Mucosa of descending colon (tissue), 3 donors: ENCODE data around the gene DYDC1. TPM values are rescaled to one million over a fixed set of nuclear protein-coding genes. Genes with fewer than 3 reads are reported as not detected.

Experiments
- ATAC-seq: fragments of 200-7000 bp; cut with Tn5 transposase; one replicate; pipeline ENCODE4 v1.9.1; 2020; ENCODE audit warnings: mild to moderate bottlenecking, moderate library complexity
- DNase-seq, 3 donors: peaks; one replicate each; pipeline ENCODE4 v3.0.0-alpha.2; 2020
- H3K36me3 ChIP-seq: fragments of 200-600 bp; one replicate; pipeline ENCODE4 v1.8.0; 2021; ENCODE audit warnings: low read depth, mild to moderate bottlenecking
- H3K4me1 ChIP-seq: fragments of 200-600 bp; one replicate; pipeline ENCODE4 v1.8.0; 2021; ENCODE audit warnings: low read depth, mild to moderate bottlenecking
- H3K4me3 ChIP-seq: fragments of 200-600 bp; one replicate; pipeline ENCODE4 v1.8.0; 2021; ENCODE audit warnings: mild to moderate bottlenecking
- H3K9me3 ChIP-seq: fragments of 200-600 bp; one replicate; pipeline ENCODE4 v1.8.0; 2021; ENCODE audit warnings: mild to moderate bottlenecking
- CTCF ChIP-seq: fragments of 200-600 bp; IDR thresholded peaks from one replicate; pipeline ENCODE4 v1.8.0; 2022; ENCODE audit warnings: antibody characterized with exemption, mild to moderate bottlenecking
- intact Hi-C, 2 donors: fragments of 100-400 bp; cut with DNase I in 1 of 2; cut with micrococcal nuclease in 1 of 2; formaldehyde crosslinking; loops; one replicate each; pipeline versions ENCODE4 v1.11.0 to v1.11.1; 2022; cut with DNase I, micrococcal nuclease
- total RNA-seq, 3 donors: library from RNA; stranded (reverse); fragmentation: NEBNext Ultra II Directional in 2 of 3; extraction: Animal tissue kit (Norgen Biotek cat#: 25700) in 2 of 3; gene quantifications; one replicate each; pipeline versions ENCODE4 v1.2.1 to v1.2.4, GENCODE V29; 2021 to 2023
- donor health status: DM: no; HTN: no; CAD: no; lungs with moderate emphysema.
- donor health status: DM: no; HTN: no; CAD: no.
- donor health status: DM: no; HTN: yes; CAD: no.

The DYDC1 gene
- total RNA-seq, 3 donors from 2014 or later, result not detected

DNA sequence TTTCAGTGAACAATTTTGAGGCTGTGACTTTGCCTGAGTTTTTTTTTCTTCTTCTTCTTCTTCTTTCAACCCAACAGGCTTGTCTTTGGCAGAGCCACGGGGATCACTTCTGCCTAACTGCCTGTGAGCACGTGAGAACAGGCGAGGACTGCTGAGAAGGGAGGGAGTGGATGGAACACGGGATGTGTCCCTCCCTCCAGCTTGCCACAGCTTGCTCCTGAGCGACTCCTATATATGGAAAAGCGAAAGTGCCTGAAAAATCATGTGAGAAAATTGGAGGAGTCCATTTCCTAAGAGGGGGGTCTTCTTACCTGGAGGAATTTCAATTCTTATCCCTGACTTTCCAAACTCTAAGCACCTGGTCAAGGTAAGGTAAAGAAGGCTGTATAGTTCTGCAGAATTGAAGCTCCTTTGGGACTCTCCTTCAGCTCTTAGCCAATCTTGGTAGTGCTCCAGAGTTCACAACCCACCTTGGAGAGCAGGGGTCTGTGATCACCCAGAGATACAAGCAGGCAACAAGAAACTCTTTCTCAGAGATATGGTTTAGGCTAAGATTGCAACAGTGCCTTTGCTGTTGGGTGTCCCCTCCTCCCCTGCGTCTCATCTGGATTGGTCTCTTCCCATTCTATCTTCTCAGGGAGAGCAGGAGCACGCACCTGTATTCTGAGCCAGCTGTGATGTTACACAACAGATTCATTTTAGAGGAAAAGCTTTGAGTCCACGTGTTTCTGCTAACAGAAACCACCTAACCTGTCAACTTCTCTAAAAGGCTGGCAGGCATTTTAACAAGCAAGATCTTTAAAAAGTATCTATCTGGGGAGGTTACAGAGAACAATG is 66.9 kb downstream of the DYDC1 start, which contains the start of gene MAT1A:
Gene MAT1A, minus strand, starts transcription at position 208 of the 837 bp plus-strand sequence. CDS start 235 bp downstream, outside the sequence.
- DNase-seq, result peak in 1 of 3 donors; percentile 24
- Histone ChIP-seq H3K36me3 (no peaks in the 10 kb centered on the region), H3K4me1 (peaks cover 9% of the 10 kb centered on the region), H3K4me3 (no peak within 1 kb of the TSS), H3K9me3 (no peaks in the 10 kb centered on the region)
- ATAC-seq, result peak; percentile 86
- no peak for TF ChIP-seq CTCF
- intact Hi-C loops, result no loop called here

DNA sequence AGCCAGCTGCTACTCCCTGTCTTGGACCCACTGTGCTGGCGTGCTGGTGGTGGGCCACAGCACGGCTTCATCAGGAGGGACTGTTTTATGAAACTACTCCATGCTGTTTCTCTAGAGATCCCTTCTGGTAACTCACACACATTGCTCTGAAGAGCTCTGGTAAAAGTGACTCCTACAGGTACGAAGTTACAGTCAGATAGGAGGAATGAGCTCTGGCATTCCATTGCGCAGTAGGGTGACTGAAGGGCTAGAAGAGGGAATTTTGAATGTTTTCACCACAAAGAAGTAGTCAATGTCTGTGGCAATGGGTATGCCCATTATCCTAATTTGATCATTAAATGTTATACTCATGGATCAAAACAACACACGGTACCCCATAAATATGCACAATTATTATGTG is 67.7 kb downstream of the DYDC1 start:
- no peaks in the 10 kb centered on the region for H3K36me3 ChIP-seq
- no peak for ATAC-seq
- H3K4me3 ChIP-seq, result no peak overlapping the region
- H3K4me1 ChIP-seq, result peaks cover 9% of the 10 kb centered on the region
- TF ChIP-seq CTCF, result no peak
- no peaks in the 10 kb centered on the region for H3K9me3 ChIP-seq
- no peak for DNase-seq
- intact Hi-C loops, result no loop called here

Other genes starting within 250 kb of the DYDC1 start
- 10 to 100 TPM in 2 of 3 donors, 1 to 10 TPM in 1; 3.2 to 15.1 (median 11.8) TPM for gene PLAC9, start 224.0 kb downstream of the DYDC1 start, total RNA-seq
- gene ANXA11, start 151.2 kb downstream of the DYDC1 start, total RNA-seq, result 100 to 1,000 TPM; 252 to 424 (median 367) TPM
- gene MAT1A, start 67.1 kb downstream of the DYDC1 start, total RNA-seq, result under 1 TPM in 1 of 3 donors, not detected in 2; 0.89 TPM
- not detected for gene DYDC2, start within 50 bp of the DYDC1 start, total RNA-seq
- gene PRXL2A, start 51.8 kb upstream of the DYDC1 start, total RNA-seq, result 100 to 1,000 TPM in 1 of 3 donors, 10 to 100 TPM in 2; 95.2 to 123 (median 95.8) TPM
- 10 to 100 TPM; 75.5 to 96.5 (median 81.0) TPM for gene TSPAN14, start 97.6 kb upstream of the DYDC1 start, total RNA-seq
- gene SH2D4B, start 181.1 kb upstream of the DYDC1 start, total RNA-seq, result not detected